ENCODE data around the gene TAX1BP3.
"Not testable (repeated sequence)": the region's sequence is repeated elsewhere in the genome, so short reads cannot be mapped to it uniquely, and the experiment has no call there.

The TAX1BP3 gene, protein sequence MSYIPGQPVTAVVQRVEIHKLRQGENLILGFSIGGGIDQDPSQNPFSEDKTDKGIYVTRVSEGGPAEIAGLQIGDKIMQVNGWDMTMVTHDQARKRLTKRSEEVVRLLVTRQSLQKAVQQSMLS

DNA sequence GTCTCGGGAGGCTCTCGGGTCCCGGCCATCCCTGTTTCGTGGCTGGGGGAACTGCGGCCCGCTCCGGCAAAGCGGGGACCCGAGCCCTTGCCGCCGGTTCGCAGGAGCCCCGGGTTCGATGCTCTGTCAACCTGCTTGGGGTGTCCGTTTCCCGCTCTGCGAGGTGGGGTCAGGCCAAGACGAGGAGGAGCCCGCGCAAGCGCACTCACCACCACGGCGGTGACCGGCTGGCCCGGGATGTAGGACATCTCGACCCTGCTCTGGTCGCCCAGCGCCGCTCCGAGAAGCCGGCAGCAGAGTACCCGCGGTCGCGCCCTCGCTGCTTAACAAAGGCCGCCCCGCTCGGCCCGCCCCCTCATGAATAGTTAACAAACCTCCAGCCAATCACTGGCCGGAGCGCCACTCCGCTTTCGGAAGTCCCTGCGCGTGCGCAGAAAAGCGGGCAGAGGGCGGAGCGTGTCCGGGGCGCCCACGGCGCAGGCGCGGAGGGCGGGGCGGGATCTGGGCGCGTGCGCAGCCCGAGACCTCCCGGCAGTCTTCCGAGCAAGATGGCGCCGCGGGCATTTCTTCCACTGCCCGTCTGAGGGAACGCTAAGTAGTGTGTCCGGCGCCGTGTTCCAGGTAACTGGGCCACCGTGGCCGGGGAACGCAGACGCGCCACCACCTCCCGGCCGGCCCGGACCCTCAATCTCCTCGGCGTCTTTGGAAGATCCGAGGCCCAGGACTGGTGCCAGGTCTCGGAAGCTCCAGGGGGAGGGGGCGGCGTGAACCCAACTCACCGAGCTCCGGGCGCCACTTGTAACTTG is at the start of gene TAX1BP3, which contains the start of gene EMC6:
Gene TAX1BP3 (minus strand): TSS at position 300 of the 806 bp plus-strand sequence. CDS start 52 bp downstream, at position 248.
Gene EMC6 (plus strand): TSS at position 534 of the 806 bp plus-strand sequence. CDS start 335 bp downstream, outside the sequence.
- peak; percentile 96 for DNase-seq

DNA sequence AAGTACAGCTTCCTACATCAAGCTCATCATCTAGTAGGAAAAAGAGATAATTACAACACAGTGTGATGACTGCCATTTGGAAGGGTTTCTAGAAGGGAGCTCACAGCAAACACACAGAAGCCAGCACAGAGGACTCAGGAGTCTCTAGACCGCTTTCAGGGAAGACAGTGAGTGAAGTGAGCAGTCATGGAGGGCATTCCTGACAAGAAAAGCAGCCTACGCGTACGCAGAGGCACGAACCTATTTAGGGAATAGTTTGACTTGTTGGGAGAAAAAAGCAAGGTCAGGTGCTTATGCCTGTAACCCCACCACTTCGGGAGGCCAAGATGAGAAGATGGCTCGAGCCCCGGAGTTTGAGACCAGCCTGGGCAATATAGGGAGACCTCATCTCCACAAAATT is 46.9 kb upstream of the TAX1BP3 start:
- DNase-seq: no peak

DNA sequence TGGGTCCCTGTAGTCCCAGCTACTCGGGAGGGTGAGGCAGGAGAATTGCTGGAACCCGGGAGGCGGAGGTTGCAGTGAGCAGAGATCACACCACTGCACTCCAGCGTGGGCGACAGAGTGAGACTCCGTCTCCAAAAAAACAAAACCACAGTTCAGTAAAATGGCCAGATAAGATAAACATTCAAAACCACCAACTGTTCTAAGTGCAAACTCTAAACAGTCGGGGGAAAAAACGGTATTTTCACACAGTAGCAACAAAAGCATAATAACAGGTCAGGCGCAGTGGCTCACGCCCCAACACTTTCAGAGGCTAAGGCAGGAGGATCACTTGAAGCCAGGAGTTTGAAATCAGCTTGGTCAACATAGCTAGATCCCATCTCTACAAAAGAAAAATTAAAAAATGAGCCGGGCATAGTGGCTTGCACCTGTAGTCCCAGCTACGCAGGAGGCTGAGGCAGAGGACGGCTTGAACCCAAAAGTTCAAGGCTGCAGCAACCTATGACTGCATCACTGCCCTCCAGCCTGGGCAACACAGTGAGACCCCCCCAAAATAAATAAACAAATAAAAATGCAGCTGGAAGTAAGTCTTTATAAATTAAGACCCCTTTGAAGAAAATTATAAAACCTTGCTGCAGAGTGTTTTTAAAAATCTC is 44.6 kb upstream of the TAX1BP3 start:
- no peak for DNase-seq

DNA sequence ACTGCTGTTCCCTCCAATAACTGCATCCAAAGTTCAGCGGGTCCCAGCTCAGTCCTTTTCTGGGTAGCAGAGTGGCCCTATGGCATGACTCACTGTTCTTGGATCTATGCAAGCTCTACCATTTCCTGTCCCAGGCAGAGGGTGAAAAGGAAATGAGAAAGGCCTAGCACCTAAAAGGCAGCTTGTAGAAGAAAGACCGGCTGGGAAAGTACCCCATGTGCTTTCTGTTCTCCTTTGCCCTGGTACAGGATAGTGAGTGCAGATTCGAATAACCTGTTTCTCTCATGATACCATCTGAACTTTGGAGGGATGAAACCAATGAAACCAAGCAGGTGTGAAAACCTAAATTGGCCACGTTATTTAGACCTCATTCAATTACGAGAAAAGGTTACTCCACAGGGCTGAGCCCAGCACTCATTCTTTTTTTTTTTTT is 42.6 kb upstream of the TAX1BP3 start:
- DNase-seq: no peak

DNA sequence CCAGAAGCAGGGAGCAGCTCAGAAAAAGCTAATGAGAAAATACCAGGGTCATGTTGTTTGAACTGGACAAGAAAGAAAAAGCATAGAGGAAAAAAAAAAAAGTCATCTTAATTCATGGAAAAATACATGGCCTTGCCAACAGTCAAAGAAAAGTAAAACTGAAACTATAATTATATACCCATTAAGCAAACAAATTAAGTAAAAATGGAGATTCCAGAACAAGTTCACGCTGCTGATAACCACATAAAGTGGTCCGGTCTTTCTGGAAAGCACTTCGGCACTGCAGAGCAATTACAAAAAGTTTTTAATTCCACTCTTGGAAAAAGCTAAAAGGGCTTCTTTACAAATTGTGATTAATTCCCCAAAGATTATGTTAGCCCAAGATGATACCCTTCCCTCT is 40.0 kb upstream of the TAX1BP3 start:
- DNase-seq: no peak

DNA sequence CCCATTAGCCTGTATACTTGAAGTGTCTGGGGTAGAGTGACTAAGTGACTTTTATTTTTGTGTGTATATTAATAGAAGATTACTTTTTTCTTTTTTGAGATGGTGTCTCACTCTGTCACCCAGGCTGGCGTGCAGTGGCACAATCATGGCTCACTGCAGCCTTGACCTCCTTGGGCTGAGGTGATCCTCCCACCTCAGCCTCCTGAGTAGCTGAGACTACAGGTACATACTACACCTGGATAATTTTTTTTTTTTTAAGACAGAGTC is 37.3 kb upstream of the TAX1BP3 start:
- not testable (repeated sequence) for DNase-seq

DNA sequence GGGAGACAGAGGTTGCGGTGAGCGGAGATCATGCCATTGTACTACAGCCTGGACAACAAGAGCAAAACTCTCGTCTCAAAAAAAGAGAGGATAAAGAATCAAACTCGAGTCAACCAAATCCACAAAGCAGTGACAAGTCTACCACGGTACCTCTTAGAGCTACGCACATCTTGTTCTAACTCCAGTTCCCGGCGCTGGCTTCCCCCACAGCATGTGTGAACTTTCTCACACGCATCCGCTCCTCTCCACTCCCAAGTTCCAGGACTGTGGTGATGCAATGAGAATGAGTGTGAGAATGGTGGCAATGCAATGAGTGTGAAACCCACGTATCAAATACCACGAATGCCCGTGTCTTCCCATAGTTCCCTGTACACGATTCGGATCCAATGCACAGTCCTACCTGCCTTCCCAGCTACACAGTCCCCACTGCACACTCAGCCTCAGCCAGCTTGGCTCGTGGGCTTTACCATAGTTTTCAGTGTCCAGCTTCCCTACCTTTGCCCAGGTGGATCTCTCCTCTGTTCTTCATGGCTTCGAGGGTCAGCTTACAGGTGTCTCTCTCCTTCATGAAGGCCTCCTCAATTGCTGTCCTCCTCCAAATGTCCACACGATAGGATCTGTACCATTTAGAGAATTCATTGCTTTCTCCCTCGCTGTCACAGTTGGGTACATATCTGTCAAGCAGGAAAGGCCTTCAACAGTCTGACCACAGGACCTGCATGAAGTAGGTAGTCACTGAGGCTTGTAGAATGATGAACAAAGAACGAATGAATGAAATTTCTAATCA is 36.7 kb upstream of the TAX1BP3 start:
- no peak for DNase-seq

DNA sequence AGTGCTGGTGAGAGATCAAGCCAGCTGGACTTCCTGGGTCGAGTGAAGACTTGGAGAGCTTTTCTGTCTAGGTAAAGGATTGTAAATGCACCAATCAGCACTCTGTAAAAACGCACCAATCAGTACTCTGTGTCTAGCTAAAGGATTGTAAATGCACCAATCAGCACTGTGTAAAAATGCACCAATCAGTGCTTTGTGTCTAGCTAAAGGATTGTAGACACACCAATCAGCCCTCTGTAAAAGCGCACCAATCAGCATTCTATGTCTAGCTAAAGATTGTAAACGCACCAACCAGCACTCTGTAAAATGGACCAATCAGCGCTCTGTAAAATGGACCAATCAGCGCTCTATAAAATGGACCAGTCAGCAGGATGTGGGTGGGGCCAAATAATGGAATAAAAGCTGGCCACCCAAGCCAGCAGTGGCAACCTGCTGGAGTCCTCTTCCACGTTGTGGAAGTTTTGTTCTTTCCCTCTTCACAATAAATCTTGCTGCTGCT is 33.7 kb upstream of the TAX1BP3 start:
- not testable (repeated sequence) for DNase-seq

DNA sequence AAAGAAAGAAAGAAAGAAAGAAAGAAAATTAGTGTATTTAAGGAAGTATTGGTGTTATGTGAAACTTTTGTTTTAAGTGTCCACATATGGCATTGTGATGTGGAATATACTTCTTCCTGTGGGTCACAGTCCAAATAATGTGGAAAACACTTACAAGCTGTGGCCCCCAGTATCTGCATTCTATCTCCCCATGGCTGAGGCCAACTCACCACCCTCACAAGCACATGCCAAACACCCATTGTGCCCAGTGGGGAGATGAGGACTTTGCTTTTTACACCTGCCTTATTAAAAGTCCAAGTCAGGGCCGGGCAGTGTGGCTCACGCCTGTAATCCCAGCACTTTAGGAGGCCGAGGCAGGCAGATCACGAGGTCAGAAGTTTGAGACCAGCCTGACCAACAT is 31.6 kb upstream of the TAX1BP3 start:
- DNase-seq: no peak

DNA sequence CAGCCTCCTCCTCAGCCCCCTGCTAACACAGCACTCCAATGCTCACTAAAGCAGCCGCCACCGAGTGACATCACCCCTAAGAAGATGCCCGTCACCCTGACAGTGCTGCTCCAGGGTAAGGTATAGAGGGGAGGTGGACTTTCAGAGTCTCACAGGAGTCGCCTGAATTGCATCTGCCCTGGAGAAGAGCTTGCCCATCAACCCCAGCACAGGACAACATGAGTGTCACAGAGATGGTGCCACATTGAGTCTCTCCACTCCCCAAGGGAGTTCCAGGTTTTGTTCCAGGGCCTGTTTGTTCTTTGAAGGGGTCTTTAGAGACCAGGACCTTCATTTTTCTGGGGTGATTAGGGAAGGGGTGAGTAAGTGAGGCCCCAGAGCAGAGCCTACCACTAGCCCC is 29.8 kb upstream of the TAX1BP3 start:
- DNase-seq: no peak

DNA sequence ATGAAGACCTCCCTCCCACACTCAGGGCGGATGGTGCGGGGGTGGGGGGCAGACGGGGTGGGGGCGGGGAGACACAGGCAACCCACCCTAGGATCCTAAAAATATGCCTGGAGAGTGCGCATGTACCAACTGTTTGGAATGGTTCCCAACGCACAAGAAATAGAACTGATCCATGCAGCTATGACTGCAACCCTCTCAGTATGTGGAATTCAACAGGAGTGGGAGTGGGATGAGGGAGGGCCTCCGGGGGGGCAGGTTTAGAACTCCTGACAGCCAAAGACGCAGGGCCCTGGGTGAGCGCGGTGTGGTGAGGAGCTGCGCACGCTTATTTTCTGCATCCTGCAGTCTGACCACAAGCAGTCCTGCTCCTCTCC is 28.7 kb upstream of the TAX1BP3 start:
- no peak for DNase-seq

DNA sequence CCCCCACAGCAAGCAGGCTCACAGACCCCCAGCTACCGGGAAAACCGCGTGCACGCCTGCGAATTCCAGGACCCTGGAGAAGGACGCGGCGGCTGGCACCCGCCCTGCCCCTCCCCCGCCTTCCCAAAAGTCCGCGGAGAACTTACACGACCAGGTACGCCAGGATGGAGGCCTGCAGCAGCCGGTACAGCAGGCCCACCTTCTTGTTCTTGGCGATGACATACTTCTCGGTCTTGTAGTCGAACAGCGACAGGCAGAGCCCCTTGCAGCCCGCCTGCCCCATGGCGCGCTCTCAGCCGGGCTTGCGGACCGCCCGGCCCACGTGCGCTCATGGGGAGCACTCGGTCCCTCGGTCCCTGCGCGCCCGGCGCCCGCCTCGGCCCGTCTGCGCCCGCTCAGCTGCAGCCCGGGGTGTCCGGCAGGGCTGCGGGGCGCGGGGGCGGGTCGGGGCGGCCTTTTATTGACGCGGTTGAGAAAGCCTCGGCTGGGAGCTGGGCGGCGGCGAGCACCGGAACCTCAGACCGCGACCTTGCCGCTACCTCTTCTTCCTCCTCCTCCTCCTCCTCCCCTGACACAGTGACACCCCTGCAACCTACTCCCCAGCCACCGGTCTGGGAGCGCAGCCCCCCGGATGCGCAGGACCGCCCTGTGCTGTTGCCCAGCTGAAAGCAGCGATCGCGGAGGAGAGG is 27.5 kb upstream of the TAX1BP3 start, which contains the start of gene P2RX5:
Gene P2RX5 (minus strand): TSS at position 433 of the 689 bp plus-strand sequence. CDS start 150 bp downstream, at position 283.
- DNase-seq: no peak

DNA sequence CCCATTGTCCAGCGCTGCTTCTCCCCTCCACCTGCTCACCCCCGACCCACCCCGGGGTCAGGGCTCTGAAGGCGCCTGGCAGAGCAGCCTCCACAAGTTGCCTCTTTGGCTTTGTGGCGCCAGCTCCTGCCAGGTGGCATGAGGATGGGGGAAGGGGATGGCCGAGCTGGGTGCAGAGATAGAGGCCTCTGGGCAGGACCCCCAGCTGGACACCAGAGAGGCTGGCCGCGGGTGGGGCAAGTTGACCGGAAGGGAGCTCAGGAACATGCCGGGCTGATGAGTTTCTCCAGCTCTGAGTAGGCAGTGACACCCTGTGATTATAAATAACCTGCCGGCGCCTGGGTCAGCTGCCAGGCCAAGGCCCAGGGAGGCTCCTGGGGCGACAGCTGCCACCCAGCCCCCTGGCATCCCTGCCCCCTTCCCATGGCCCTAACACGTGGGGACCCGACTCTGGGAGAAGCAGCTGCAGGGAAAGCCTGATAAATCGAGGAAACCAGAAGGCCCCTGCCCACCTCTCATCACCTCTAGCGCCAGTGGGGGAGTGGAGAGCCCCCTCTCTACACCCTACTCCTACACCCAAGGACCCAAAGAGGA is 26.8 kb upstream of the TAX1BP3 start:
- no peak for DNase-seq

DNA sequence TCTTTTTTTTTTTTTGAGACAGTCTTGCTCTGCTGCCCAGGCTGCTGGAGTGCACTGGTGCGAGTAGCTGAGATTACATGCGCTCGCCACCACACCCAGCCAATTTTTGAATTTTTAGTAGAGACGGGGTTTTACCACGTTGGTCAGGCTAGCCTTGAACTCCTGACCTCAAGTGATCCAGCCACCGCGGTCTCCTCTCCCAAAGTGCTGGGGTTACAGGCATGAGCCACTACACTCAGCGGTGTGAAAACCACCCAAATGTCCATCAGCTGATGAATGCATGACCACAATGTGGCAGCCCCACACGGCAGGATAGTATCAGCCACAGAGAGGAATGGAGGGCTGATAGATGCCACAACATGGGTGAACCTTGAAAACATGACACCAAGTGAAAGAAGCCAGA is 25.5 kb upstream of the TAX1BP3 start:
- no peak for DNase-seq

DNA sequence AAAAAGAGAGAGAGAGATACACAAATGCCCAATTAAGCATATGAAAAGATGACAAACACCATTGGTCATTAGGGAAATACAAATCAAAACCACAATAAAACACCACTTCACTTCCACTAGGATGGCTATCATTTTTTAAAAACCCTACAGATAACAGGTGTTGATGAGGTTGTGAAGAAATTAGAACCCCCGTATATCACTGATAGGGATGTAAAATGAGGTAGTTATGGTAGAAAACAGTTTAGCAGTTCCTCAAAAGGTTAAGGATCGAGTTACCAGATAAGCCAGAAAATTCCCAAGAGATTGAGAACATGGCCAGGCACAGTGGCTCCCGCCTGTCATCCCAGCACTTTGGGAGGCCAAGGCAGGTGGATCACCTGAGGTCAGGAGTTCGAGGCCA is 24.8 kb upstream of the TAX1BP3 start:
- DNase-seq: no peak

DNA sequence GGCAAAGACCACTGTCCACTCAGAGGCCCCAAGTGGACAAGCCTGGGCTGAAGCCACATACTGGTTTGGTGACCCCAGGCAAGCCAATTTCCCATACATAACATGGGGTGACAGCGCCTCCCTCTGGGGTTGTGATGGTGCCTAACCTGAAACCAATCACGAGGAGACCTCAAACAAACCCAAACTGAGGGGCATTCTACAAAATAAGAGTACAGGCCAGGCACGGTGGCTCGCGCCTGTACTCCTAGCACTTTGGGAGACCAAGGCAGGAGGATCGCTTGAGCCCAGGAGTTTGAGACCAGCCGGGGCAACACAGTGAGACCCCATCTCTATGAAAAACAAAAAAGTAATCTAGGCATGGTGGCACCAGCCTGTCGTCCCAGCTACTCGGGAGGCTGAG is 24.0 kb upstream of the TAX1BP3 start:
- DNase-seq: no peak

DNA sequence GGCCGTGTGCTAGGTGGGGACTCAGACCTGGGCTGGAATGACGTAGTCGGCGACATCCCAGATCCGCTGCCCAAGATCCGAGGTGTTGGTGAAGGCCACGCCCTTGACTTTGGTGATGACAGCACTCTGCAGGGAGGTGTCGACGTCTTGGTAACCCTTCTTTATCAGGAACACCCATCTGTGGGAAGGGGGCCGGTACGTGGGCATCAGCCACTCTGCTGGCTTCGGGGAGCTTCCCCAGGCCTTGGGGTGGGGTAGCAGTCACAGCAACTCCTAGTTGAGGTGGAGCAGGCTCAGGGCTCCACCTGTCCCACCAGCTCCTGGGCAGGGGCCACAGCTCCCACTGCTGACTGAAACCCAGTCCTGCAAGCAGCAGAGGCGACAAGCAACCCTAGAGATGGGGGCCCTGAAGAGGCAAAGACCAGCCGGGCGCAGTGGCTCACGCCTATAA is 23.3 kb upstream of the TAX1BP3 start:
- DNase-seq: no peak

DNA sequence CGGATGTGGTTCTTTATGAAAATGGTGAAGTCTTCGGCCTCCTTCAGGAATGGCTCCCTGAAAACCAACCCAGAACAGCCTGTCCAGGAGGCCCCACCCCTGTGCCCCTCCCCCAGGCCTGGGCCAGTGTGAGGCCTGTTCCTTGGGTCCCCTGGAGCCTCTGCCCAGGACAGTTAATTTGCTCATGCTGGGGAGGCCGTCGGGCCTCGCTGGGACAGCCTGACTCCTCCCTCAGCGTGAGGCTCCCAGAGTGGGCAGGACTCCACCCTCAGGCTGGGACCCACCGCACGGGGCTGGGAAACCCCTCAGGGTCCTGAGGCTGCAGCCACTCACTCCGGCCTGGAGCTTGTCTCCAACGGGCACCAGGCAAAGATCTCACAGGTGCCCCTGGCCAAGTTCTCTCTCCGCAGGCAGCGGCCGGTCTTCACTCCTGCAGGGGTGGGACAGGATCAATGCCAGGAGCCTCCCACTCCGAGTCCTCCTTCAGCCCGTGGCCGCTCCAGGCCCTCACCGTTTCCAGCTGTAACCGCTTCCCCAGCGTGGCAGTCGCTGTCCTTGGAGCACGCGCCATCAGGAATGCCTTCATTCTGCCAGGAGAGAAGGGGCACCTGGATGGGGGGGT is 21.8 kb upstream of the TAX1BP3 start:
- DNase-seq: no peak

DNA sequence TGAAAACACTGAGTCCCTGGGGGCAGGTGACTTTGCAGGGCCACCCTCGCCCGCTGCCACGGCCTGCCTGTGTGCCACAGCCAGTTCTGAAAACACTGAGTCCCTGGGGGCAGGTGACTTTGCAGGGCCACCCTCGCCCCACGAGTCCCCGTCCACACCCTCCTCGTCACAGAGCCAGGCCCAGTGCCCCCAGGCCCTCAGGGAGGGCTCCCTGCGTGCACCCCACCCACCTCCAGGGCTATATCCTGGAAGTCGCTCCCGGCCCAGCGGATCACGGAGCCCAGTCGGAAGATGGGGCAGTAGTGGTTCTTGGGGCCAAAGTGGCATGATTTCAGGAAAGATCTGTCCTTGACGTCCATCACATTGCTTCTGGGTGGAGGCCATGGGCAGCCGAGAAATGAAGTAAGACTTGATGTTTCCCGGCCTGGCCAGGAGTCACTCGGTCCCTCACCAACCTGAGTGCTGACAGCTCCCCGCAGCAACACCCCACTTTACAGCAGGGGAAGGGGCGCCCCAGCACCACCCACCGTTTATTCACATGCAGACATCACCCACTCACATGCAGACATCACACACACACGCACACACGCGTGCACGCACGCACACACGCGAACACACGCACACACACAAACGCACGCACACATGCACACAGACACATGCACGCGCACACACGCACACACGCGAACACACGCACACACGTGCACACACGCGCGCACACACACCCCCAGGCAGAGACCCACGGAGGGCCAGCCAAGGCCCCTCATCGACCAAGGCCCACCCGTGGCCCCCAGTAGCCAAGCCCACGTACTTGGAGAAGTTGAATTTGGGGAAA is 21.1 kb upstream of the TAX1BP3 start:
- no peak for DNase-seq

DNA sequence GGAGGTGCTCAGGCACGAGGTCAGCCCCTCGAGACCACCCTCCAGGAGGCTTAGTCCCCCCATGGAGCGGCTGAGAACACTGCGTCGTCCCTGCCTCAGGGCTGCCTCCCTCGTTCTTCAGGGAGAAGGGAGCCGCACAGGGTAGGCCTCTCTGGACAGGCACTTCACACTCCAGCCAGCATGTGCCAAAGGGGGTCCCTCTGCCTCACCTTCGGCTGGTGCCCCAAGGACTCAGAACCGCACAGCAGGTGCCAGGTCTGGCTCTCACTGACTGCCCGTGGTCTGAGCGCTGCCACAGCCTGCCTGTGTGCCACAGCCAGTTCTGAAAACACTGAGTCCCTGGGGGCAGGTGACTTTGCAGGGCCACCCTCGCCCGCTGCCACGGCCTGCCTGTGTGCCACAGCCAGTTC is 20.5 kb upstream of the TAX1BP3 start:
- no peak for DNase-seq

All from NCI-H2171 (cell line).